ENCODE data around the gene P4HA2.

P4HA2 gene

DNA sequence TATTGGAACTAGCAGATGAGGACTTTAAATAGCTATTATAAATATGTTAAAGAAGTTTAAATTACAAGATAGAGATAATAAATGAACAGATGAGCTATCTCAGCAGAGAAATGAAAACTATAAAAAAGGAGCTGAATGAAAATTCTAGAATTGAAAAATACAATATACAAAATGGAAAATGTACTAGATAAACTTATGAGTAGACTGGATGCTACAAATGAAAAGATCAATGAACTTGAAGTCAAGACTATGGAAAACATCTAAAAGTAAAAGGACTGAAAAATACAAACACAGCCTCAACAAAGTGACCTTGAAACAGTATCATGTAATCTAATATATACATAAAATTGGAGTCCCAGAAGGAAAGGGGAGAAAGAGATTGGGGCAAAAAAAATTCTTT lies 19.2 kb upstream of the P4HA2 start:
- no peak for FAIRE-seq

DNA sequence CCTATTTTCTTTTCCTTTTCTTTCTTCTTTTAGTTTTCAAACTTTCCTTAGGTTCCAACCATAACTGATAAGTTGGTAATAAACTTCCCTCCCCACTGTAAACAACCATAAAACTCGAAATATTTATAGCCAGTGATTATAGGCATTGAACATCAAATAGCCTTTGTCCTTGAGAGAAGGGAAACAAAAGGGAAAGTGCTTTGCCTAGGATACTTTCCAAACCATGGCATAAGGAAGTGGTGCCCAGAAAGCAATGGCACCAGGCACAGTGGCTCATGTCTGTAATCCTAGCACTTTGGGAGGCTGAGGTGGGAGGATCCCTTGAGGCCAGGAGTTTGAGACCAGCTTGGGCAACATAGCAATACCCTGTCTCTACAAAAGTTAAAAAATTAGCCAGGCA lies 17.9 kb upstream of the P4HA2 start:
- no peak for FAIRE-seq

DNA sequence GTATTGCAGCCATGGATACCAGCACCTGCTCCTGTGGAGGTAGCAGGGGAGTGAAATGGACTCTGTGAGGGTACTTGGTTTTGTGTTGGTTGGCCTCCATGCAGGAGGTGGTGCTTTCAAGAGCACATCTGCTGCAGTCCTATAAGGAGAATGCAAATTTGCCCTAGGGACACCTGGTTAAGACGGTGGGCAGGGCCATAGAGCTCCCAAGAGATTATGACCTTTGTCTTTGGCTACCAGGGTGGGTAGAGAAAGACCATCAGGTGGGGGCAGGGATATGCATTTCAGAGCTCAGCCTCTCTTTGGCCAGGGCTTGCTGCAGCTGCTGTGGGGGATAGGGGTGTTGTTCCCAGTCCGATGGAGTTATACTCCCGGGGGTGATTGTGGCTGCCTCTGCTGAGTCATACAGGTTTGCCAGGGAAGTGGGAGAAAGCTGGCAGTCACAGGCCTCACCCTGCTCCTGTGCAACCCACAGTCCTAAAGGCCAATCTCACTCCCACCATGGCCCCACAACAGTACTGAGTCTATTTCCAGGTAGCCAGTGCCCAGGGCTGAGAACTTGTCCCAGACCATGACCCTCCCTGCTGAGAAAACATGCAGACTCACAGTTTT lies 15.8 kb upstream of the P4HA2 start:
- no peak for FAIRE-seq

DNA sequence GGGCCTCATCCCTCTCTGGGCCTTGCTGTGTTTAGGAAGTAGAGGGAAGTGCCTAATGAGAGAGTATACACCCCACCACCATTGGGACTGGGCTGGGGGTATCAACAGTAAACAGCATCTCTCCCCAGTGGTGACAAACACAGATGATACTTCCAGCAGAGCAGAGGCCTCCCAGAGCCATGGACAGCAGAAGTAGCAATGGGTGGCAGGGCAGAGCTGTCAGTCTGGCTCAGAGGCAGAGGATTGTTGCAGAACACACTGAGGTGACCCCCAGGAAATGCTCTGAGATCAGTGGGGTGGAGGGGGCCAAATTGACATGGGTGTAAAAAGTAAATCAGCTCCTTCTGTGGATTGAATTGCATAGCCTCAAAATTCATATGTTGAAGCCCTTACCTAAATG lies 12.1 kb upstream of the P4HA2 start:
- FAIRE-seq = no peak

DNA sequence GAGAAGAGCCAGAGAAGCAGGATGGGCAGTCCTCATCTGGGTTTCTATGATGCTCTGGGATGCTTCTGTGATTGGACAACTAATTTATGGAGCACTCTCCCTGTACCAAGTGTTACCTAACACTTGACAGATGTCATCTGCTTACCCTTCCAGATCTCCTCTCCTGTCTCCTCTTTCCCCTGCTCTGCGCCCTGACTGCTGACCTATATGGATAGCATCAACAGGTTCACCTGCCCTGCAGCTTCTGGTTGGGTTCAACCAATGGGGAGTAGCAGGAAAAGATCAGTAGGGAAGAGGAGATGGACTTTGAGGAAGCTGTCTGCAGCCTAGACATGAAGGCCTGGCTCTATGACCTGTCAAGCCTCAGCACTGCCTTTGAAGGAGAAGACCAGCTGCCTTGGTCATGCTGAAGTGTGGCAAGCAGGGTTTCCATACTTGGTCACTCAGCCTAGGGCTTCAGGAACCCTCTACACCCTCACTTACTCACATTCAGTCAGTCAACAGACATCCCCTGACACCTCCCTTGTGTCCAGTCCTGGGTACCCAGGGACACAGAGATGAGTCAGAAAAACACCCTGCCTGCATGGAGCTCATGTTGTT lies 11.3 kb upstream of the P4HA2 start:
- FAIRE-seq = no peak

DNA sequence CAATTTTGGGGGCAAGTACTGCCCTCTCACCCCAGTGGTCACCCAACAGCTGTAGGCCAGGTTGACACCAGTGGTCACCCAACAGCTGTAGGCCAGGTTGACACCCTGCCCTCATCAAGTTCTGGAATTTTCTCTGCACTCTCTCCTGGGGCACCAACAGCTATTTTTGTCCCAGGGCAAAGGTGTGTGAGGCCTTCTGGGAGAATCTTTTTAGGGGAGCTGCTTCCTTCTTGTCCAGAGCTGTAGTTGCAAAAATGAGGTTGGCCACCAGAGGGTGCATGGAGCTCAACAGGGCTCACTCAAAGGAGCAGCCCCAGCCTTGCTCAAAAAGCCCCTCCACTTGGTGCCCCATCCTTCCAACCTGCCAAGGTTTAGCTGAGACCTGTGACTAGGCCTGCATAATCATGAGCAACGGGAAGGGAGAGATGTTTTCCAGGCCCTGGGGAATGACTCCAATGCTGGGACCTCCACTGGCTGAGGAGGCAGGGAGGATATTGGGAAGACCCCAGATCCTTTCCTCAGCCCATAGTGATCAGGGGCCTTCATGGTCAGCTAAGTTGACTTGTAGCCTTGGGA lies 10.6 kb upstream of the P4HA2 start:
- no peak for FAIRE-seq

DNA sequence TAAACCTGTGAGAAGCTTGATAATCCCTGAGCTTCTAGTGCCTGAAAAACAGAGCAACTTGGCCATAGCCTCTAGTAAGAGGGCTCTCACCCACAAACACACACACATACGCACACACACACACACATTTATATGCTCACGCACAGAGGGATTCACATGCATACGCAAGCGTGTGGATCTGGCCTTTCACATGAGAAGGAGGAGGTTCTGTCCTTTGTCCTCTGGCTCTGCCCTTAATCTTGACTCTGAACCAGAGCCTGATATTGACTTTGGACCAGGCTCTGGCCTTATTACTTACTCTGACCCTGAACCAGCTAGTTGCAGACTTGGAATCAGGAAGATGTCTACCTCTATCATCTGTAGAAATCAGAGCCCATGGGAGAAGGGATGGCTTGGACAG lies 10.0 kb upstream of the P4HA2 start:
- no peak for FAIRE-seq

DNA sequence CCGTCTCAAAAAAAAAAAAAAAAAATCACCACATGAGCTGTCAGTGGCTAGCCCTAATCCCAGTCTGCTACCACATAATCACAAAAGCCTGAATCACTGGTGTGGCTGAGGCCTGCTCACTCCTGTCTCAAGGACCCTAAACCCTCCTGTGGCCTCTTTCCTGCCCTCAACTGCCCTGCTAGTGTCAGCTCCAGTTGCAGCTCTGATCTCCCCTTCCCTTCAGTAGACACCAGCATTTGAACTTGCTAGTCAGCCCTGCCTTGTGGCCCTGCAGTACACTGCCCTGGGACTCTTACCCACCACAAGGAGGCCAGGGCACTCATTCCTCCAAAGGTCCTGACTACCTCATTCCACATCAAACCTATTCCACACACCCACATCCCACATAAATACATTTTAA lies 9.5 kb upstream of the P4HA2 start:
- no peak for FAIRE-seq

DNA sequence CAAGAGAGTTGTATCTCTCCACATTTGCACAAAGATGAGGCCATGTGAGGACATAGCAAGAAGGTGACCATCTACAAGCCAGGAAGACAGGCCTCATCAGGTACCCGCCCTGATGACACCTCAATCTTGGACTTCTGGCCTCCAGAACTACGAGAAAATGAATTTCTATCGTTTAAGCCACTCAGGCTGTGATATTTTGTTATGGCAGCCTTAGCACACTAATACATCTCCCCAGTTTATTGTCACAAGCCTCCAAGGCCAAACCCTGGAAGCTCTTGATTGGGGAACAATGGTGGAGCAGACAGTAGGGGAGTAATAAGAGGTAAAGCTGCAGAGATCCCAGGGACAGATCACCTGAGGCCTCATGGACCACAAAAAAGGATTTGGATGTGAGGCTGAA lies 7.7 kb upstream of the P4HA2 start:
- FAIRE-seq = no peak

DNA sequence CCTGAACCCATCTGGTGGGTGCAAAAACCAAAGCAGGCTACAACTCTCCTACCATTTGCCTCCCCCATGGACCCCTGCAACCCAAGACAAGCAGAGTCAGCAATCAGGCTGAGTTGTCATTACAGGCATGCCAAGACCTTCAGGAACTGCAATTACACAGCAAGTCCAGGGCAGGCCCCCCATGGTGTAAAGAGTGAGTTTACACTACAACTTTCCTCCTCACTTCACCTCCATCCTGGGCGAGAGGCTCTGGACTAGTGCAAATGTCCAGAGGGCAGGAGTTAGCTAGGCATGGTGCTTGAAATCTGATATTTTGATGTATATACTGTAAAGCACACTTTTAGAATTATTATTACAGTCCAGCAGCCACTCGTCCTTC lies 7.0 kb upstream of the P4HA2 start:
- FAIRE-seq = no peak

DNA sequence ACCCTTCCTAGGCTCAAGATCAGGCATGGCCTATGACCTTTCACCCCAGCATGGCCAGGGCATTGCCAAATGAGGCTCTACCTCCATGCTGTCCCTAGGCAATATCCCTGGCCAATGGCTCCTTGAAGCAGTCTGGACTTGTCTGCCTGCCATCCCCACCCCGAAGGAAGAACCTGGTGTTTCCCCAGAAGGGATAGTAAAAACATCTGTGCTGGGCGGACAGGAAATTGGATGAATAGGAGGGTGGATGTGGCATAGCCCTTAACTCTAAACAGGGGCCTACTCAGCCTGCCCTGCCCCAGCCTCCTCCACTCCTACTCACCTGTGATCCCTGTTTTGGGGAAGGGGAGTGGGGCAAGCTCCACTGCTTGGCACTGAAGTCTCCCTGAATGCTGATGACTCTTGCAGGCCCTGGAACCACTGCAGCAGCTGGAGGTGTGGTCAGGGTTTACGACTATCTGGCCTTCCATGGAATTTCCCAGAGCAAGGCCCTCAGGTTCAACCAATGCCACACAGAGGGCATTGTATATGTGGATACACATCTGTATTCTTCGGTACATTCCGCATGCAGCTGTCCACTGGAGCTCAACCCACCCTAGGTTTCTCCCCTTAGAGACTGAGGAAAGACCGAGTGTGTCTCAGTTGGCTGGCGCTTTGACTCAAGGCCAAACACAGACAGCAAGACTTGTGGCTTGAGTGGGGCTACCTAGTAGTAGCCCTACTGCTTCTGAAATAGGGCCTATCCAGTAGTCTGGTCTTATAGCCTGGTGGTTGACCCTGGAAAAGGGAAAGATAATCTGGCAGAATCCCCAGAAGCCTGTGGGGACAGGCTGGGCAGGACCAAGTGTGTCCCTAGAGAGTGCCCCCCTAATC lies 6.4 kb upstream of the P4HA2 start:
- FAIRE-seq = no peak

DNA sequence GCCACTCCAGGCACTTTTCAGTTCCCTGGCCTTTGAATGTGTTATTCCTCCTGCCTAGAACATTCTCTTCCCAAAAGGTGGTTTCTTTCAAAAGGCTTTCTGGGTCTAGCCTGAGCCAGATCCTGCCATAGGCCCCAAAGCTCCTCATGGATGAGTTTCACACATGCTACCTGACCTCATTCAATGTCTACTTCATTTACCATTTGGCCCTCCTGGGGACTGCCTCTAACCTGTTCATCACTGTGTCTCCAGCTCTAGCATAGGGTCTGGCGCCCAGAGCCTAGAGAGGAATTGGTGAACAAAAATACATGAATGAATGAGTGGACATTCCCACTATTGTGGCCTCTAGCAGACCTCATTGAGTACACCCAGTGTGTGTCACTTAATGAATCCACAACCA lies 5.4 kb upstream of the P4HA2 start:
- FAIRE-seq = no peak

DNA sequence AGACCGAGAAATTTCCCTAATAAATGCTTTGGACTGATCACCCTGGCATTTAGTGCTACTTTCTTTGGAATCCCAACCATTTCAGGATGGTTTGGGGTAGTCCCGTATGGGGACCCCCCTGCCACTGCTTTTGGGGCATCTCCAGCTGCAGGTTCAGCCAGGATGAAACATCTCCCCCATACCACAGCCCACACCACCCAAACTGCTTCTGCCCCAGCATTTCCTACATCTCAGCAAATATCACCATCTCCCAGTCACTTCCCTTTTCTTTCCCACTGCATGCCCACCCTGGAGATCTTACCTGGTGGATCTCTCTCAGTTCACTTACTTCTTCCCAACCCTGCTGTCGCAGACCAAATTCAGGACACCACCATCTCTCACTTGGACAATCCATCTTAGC lies 4.8 kb upstream of the P4HA2 start:
- no peak for FAIRE-seq

DNA sequence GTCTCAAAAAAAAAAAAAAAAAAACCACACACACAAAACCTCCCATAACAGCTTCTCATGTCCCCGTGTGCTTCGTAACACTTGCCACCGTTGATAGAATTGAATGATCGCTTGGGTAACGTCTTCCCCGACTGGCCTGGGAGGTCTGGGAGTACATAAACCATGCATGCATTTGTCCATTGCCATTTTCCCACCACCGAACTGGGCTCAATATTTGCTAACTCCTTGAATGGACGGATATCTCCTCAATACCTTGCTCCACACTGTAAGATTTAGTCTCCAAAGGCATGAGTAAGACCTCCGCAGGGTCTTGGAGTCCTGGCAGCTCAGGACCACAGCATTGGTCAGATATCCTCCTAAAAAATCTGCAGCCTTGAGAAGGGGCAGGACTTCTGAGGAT lies 3.2 kb upstream of the P4HA2 start:
- no peak for FAIRE-seq

DNA sequence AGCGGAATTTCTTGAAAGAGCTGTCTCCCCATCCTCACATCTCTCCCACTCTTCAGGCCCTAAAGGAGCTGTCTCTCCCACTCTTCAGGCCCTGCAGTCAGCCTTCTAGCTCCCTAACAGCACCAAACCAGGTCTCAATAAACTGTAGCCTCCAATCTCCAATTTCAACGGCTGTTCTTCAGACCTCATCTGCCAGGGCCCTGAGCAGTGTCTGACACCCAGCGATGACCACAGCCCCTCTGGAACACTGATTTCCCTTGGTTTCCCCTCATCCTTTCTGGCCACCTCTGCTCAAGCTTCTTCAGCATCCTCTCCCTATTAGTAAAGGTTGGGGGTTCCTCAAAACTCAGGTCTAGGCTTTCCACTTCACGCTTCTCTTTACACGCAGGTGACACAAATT lies 1.6 kb upstream of the P4HA2 start:
- FAIRE-seq = no peak

DNA sequence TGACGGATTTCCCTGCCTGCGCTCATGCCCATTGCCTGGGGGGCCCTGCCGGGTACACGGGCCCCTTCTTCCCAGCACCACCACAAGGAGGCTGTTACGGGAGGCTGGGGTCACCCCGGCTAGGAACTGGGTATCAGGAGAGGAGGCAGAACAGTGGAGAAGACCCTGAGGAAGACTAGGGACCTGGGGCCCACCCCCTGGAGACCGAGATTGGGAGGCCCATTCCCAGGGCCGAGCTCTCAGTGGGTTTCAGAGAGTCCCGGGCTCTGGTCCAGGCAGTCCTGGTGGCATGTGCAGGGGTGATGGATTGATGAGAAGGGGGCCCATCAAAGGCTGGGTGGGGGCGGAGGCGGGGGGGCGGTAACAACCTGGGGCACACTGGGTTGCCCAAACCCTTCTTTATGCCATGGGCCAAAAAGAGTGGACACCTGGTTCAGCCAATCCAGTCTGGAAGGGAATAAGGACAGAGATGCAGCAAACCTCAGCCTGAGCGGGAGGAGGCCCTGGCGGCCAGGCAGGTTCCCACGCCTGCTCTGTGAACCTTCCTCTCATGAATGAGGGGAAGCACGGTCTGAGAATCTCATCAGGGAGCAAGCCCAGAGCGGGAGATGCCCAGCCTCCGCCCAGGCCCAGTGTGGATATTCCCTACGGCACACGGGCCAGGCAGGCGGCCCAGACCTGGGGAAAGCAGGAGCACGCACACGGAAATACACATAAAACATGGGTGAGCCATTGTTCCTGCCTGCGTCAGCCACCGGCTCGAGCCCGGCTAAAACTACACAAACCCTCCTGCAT lies 785 bp upstream of the P4HA2 start:
- FAIRE-seq = no peak

DNA sequence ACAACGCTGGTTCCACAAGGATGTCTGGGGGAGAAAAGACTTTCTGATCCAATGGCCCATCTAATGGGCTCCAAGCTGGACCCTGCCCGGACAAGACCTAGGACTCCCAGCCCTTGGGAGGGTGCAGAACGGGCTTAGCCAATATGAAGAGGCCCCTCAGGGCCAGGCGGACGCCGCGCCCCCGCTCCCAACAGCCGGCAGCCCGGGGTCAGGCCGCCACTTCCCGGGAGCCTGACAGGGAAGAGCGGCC lies 493 bp downstream of the P4HA2 start:
- FAIRE-seq = no peak

DNA sequence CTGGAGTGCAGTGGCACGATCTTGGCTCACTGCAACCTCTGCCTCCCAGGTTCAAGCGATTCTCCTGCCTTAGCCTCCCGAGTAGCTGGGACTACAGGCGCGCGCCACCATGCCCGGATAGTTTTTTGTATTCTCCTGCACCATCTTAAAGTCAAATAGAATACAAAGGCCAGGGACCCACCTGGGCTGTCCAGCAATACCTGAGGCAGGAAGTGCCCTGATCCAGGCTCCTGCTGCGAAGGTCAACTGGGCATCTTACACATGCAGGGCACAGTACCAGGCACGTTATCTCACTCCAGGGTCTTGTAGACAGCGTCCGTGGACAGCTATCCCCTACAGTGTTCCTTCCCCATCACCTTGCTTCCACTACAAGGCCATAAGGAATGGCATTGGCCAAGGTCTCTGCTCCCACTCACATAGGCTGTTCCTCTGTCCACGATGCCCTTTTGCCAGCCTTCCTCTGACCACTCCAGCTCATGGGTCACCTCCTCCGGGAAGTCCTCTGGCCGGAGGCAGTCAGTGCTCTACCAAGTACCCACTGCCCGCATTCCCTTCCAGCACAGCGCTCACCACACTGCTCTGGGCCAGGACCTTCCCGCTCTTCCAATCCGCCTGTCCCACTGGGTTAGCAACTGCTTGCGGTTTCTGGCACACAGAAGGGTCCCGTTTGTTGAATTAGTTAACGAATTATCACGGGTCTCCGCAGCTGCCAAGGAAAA lies 978 bp downstream of the P4HA2 start:
- FAIRE-seq = no peak

DNA sequence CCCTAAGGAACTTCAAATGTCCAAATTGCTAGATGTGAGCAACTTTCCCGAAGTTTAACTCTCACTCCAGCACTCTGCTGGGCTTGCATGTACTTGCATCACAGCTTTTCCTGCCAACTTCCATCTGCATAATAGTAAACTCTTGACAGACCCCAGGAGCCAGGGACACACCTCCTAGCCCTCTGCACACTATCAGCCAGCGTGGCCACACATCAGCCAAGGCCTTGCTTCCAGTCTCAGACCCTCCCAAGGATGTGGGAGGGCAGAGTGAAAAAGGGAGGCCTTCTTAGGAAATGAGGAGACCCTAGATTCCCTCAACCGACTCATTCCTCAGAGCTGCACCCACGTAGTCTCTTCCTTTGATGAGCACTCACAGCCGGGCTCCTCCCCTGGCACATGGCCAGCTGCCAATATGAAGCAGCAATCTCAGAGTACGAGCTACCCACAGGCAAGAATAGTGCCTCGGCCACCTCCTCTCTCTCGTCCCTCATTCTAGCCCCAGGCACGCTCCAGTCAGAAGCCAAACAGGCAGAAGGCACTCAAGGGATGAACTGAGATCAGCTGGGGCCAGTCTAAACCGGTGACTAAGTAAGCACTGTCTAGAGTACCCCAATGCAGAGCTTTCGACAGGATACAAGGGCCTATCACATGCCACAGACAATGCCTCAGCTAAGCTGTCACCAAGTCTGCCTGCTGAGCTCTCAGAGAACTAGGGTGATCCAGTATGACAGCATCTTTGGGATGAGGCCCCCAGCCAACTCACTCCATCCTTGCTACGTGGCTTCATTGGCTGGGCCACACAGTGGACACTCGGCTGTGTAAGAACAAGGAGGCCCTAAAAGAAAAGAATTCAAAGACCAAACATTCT lies 2.3 kb downstream of the P4HA2 start:
- no peak for FAIRE-seq

DNA sequence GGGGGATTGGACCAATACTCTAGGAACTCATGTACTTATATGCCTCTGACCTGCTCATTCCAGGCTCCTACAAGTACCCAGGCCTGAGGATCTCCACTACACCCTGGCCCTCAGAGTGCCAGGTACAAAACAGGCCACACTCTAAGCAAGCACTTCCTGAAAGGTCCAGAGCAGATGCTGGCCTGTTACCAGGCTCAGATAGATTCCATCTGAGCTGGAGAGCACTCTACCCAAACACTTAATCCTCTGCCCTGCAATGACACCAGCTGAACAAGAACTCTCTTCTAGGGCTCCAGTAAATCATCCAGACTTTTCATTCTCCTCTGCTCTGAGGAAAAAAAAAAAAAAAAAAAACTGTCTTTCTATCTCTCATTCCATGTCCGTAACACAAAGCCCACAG lies 2.9 kb downstream of the P4HA2 start:
- no peak for FAIRE-seq

DNA sequence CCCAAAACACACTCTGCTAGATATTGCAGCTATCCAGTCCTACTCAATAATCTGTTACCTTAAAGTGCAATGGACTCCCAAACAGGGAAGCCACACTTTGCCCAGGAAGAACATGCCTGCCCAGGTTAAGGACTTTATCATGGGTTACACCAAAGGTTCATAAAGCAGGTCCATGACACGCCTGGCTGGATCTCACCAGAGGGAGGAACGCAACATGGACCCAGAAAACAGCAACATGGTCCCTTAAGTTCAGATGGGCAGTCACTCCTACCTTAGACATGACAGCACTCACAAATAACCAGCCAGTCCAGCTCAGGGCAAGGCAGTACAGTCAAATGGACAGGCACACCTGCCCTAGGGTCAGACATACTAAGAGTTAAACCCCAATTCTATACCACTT lies 3.8 kb downstream of the P4HA2 start:
- FAIRE-seq = no peak

DNA sequence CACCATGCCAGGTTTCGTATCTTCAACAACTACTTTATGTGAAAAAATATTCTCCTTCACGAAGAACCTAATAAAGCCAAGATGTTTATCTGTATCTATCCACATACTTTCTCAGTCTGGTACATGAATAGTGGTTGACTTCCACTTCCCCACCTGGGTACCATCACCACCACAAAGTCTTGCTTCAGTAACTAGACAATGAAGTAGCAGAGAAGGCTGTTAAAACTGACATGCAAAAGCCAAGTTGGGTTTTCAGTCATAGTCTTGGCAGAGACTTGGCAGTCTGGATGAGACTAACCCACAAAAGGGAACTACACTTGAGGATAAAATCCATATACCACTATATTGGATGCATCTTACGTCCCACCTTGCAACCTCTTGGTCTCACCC lies 5.0 kb downstream of the P4HA2 start:
- no peak for FAIRE-seq
